Astrocyte of the spinal cord (primary cell): ENCODE data around the gene TPST1.

ENCODE experiments used
- DNase-seq: peaks from one replicate; pipeline ENCODE4 v3.0.0; 2011; ENCODE audit warnings: low read depth, low spot score
- H3K4me3 ChIP-seq: 2 replicates; pipeline ENCODE4 v1.5.1; 2011; ENCODE audit warnings: low read depth, mild to moderate bottlenecking, low read length, moderate library complexity
- in situ Hi-C: cut with HindIII; loops from 2 replicates; pipeline ENCODE4 v1.10.0; 2017; ENCODE audit warnings: low sequenced_read_pairs
- TF ChIP-seq, protein P1 (sequence below): IDR thresholded peaks from 2 replicates; pipeline ENCODE4 v1.5.1; 2012; ENCODE audit warnings: low read depth, mild to moderate bottlenecking, low read length, inconsistent platforms

The TPST1 gene

DNA sequence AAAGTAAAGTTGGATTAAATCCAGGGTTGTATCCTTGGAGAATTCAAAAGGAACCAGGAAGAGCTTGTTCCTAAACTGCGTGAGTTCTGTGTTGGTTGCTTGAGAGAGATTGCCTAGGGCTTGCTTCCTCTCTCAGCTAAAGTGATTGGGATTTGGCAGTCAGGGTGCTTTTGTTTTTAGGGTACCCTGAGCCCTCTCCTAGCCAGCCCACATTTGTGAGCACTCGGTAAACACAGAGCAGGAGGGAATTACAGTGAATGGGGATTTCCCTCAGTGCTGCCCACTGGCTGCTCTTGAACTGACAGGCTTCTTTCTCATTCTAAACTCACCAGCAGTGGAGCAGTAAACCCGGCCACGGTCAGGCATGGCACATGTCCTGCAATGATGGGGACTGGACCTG, 146.9 kb downstream of the TPST1 start:
- H3K4me3 ChIP-seq: no peak overlapping the region
- TF ChIP-seq, protein P1, sequence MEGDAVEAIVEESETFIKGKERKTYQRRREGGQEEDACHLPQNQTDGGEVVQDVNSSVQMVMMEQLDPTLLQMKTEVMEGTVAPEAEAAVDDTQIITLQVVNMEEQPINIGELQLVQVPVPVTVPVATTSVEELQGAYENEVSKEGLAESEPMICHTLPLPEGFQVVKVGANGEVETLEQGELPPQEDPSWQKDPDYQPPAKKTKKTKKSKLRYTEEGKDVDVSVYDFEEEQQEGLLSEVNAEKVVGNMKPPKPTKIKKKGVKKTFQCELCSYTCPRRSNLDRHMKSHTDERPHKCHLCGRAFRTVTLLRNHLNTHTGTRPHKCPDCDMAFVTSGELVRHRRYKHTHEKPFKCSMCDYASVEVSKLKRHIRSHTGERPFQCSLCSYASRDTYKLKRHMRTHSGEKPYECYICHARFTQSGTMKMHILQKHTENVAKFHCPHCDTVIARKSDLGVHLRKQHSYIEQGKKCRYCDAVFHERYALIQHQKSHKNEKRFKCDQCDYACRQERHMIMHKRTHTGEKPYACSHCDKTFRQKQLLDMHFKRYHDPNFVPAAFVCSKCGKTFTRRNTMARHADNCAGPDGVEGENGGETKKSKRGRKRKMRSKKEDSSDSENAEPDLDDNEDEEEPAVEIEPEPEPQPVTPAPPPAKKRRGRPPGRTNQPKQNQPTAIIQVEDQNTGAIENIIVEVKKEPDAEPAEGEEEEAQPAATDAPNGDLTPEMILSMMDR: peak; percentile 28
- in situ Hi-C loops: no loop called here
- peak; percentile 20 for DNase-seq

DNA sequence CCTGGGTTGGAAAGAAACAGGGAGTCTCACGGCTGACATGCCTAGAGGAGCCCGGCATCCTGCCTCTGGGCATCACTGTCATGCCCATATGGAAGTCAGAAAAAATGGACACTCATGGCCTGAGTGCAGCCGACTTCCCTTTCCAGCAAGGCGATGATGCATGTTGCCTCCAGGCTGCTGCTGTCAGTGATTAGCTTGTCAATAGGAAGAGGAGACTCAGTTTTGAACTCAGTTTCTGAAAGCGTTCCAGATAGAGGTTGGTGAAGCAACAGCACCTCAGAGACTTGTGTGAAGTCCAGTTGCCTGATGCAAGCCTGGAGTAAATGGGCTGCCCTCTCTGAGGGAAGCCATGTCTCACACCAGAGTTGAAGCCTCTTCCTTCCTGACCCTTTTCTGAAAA, 148.4 kb downstream of the TPST1 start:
- no peak overlapping the region for H3K4me3 ChIP-seq
- TF ChIP-seq, protein P1: no peak
- in situ Hi-C loops: no loop called here
- DNase-seq: no peak

DNA sequence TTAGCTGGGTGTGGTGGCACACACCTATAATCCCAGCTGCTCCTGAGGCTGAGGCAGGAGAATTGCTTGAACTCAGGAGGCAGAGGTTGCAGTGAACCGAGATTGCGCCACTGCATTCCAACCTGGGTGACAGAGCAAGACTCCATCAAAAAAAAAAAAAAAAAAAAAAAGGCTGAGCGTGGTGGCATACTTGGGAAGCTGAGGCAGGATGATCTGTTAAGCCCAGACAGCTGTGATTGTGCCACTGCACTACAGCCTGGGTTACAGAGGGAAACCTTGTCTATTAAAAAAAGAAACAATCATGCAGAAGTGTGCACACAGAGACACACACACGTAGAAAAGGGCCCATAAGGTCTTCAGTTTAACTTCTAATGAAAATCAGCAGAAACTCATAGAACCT, 150.6 kb downstream of the TPST1 start:
- TF ChIP-seq, protein P1: no peak
- in situ Hi-C loops: no loop called here

DNA sequence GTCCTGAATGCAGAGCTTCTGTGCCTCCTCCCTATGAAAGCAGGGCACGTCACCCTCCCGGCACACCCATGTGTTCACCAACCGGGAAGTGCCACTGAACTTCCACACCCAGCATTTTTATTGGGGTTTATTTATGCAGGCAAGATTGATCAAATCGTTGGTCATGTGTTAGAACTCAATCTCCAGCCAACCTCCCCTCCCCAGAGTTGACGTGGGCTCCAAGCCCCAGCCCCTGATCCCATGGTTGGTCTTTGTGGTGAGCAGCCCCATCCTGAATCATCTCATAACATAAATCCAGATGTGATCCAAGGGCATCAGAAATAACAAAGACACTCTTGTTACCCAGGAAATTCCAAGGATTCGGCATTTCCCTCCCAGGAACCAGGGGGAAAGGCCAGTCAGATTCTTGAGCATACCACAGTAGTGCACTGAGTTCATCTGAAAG, 151.2 kb downstream of the TPST1 start:
- TF ChIP-seq, protein P1: no peak
- peak; percentile 48 for DNase-seq
- in situ Hi-C loops: no loop called here
- H3K4me3 ChIP-seq: no peak overlapping the region

More for the DNA sequence above, 150.6 kb downstream of the TPST1 start:
- no peak for DNase-seq
- H3K4me3 ChIP-seq: no peak overlapping the region

DNA sequence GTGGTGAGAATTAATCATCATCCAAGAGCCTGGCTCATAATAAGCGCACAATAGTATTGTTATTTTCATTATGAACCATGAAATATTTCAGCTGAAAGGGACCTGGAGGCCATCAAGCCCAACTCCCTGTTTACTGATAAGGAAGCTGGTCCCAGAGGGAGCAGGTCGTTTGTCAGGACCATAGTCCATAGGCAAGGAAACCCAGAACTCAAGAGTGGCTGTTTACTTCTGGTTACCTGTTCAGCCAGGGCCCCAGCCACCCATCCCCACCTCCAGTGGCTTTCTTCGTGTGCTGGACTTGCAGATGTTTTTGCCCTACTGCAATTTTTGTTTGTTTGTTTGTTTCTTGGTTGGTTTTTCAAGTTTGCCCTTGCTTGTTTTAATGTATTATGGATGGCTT, 152.0 kb downstream of the TPST1 start:
- in situ Hi-C loops: no loop called here
- H3K4me3 ChIP-seq: no peak overlapping the region
- DNase-seq: no peak
- TF ChIP-seq, protein P1: no peak

DNA sequence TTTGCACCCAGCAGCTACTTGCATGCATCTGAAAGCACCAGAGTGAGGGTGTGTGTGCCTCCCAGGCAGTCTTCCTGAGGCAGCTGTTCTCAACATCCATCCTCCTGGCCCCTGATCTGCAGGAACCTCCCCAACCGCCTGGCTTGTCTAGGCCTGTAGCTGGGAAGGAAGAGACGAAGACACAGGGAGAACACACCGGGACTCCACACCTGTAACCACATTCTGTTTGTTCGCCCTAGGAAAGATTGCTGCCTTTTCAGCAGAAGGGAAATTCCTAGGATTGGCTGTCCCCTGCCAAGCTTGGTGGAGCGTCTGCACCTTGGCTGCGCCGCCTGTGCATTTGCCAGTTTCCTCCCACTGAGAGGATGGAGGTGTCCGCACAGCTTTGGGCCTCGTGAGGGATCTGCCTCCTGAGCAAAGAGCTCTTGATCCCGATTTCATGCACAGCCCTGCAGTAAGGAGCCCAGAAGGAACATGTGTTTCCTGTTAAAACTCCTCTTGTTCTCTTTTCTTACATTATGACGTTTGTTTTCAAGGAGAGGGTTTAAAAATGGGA, 154.6 kb downstream of the TPST1 start:
- no peak overlapping the region for H3K4me3 ChIP-seq
- TF ChIP-seq, protein P1: no peak
- in situ Hi-C loops: no loop called here
- DNase-seq: no peak

DNA sequence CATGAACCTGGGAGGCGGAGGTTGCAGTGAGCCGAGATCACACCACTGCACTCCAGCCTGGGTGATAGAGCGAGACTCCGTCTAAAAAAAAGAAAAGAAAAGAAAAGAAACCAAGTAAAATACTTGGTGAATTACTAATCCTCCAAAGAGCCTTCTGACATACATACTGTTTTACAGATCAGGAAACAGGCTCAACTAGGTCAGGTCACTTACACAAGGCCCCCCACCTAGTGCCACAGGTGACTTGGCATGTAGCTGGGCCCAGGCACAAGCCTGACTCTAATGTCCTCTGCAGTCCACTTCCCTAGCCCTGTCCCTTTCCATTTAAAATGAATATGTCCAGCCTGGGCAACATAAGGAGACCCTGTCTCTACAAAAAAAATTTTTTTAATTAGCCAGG, 157.0 kb downstream of the TPST1 start:
- no peak overlapping the region for H3K4me3 ChIP-seq
- in situ Hi-C loops: no loop called here
- TF ChIP-seq, protein P1: no peak
- DNase-seq: no peak
